Measurements from ENCODE around the gene MIEN1.

MIEN1 gene

DNA sequence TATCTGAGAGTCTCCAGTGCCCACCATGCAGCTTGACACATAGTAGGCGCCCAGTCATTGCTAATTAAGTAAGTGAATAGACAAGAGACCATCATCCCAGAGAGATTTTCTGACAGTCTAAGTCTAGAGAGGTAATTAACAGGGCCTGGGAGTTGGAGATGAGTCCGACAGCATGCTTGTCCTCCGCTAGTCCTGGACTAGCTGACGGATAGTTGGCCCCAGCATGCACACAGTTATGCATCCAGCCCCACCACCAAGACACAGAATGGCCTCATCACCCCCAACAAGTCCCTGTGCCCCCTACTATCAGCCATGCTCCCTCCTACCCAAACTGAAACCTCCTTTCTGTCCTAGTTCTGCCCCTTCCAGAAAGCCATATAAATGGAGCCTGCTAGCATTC lies 17.4 kb upstream of the MIEN1 start:
- H3K27ac ChIP-seq: no peak overlapping the region
- TF ChIP-seq, protein P1, sequence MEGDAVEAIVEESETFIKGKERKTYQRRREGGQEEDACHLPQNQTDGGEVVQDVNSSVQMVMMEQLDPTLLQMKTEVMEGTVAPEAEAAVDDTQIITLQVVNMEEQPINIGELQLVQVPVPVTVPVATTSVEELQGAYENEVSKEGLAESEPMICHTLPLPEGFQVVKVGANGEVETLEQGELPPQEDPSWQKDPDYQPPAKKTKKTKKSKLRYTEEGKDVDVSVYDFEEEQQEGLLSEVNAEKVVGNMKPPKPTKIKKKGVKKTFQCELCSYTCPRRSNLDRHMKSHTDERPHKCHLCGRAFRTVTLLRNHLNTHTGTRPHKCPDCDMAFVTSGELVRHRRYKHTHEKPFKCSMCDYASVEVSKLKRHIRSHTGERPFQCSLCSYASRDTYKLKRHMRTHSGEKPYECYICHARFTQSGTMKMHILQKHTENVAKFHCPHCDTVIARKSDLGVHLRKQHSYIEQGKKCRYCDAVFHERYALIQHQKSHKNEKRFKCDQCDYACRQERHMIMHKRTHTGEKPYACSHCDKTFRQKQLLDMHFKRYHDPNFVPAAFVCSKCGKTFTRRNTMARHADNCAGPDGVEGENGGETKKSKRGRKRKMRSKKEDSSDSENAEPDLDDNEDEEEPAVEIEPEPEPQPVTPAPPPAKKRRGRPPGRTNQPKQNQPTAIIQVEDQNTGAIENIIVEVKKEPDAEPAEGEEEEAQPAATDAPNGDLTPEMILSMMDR (IDR thresholded peaks at IDR 0.05; ENCODE audit: low read depth, low read length): no peak
- no peaks in the 10 kb centered on the region for H3K27me3 ChIP-seq (ENCODE audit: insufficient read depth, low read depth, severe bottlenecking)

DNA sequence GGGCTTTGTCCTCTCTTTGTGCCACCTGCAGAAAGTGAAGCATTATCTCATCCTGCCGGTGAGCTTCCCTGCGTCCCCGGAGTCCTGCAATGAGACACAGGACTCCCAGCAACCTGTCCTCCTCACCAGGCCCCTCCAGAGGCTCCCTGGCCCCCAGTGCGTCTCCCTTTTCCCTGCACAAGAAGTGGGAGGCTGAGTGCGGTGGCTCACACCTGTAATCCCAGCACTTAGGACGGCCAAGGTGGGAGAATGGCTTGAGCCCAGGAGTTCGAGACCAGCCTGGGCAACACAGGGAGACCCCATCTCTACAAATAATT lies 15.8 kb upstream of the MIEN1 start:
- Histone ChIP-seq H3K27ac (no peak overlapping the region), H3K4me3 (ENCODE audit: low read depth, low read length) (no peak overlapping the region), H3K9me3 (ENCODE audit: severe bottlenecking) (peaks cover 4% of the 10 kb centered on the region), H3K27me3 (ENCODE audit: insufficient read depth, low read depth, severe bottlenecking) (no peaks in the 10 kb centered on the region), H3K36me3 (no peaks in the 10 kb centered on the region)
- no peak for DNase-seq
- TF ChIP-seq, protein P1 (IDR thresholded peaks at IDR 0.05; ENCODE audit: low read depth, low read length): no peak

More for the DNA sequence above, 17.4 kb upstream of the MIEN1 start:
- H3K9me3 ChIP-seq (ENCODE audit: severe bottlenecking): peaks cover 4% of the 10 kb centered on the region
- H3K36me3 ChIP-seq: no peaks in the 10 kb centered on the region
- no peak overlapping the region for H3K4me3 ChIP-seq (ENCODE audit: low read depth, low read length)
- DNase-seq: no peak

DNA sequence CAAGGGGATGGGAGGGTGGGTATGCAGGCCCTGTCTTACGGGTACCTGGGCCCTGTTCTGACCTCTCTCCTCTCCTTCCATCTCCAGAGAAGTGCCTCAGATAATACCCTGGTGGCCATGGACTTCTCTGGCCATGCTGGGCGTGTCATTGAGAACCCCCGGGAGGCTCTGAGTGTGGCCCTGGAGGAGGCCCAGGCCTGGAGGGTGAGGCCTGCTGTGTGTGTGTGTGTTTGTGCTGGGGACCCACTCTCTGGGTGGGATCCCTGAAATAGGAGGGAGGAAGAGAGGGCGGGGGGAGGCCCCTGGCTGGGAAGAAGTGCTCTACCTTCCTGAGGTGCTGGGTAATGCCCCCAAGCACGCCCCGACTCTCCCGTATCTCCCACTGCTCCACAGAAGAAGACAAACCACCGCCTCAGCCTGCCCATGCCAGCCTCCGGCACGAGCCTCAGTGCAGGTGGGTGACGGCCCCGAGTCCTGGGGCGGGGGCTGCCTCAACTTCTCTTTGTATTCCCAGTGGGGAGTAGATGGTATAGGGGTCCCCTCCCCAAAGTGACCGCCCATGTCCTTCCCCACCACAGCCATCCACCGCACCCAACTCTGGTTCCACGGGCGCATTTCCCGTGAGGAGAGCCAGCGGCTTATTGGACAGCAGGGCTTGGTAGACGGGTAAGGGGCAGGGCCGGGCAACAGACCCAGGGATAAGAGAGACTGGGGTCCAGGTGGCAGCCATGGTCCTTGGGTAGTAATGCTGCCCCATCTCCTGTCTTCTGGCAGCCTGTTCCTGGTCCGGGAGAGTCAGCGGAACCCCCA lies 15.2 kb upstream of the MIEN1 start:
- H3K27me3 ChIP-seq (ENCODE audit: insufficient read depth, low read depth, severe bottlenecking): no peaks in the 10 kb centered on the region
- TF ChIP-seq, protein P1 (IDR thresholded peaks at IDR 0.05; ENCODE audit: low read depth, low read length): no peak

GRCh38 chr17:39744836-39745215 lies 14.5 kb upstream of the MIEN1 start:
- no peak for DNase-seq
- Histone ChIP-seq H3K27me3 (ENCODE audit: insufficient read depth, low read depth, severe bottlenecking) (no peaks in the 10 kb centered on the region), H3K4me3 (ENCODE audit: low read depth, low read length) (no peak overlapping the region), H3K27ac (no peak overlapping the region), H3K9me3 (ENCODE audit: severe bottlenecking) (peaks cover 4% of the 10 kb centered on the region), H3K36me3 (no peaks in the 10 kb centered on the region)
- TF ChIP-seq, protein P1 (IDR thresholded peaks at IDR 0.05; ENCODE audit: low read depth, low read length): 0 out of 2 replicates have a peak, but pooled peaks have one; percentile 18

More for the DNA sequence above, 15.2 kb upstream of the MIEN1 start:
- Histone ChIP-seq H3K36me3 (no peaks in the 10 kb centered on the region), H3K9me3 (ENCODE audit: severe bottlenecking) (peaks cover 4% of the 10 kb centered on the region), H3K4me3 (ENCODE audit: low read depth, low read length) (no peak overlapping the region), H3K27ac (no peak overlapping the region)
- DNase-seq: no peak

GRCh38 chr17:39744075-39744835 lies 13.9 kb upstream of the MIEN1 start:
- TF ChIP-seq, protein P1 (IDR thresholded peaks at IDR 0.05; ENCODE audit: low read depth, low read length): no peak

More at GRCh38 chr17:39744075-39744835, 13.9 kb upstream of the MIEN1 start:
- no peak for DNase-seq
- Histone ChIP-seq H3K36me3 (no peaks in the 10 kb centered on the region), H3K9me3 (ENCODE audit: severe bottlenecking) (no peaks in the 10 kb centered on the region), H3K27me3 (ENCODE audit: insufficient read depth, low read depth, severe bottlenecking) (no peaks in the 10 kb centered on the region), H3K27ac (no peak overlapping the region), H3K4me3 (ENCODE audit: low read depth, low read length) (no peak overlapping the region)
